NT2/D1 (cell line): ENCODE measurements around the gene BABAM2.

ENCODE experiments used
- SUZ12 ChIP-seq: IDR thresholded peaks from 2 replicates; pipeline ENCODE4 v1.6.1; 2011; ENCODE audit not compliant: insufficient read length, insufficient read depth; ENCODE audit errors: extremely low read depth
- YY1 ChIP-seq: IDR thresholded peaks from 2 replicates; pipeline ENCODE4 v1.6.1; 2011; ENCODE audit not compliant: insufficient read length, insufficient read depth

DNA sequence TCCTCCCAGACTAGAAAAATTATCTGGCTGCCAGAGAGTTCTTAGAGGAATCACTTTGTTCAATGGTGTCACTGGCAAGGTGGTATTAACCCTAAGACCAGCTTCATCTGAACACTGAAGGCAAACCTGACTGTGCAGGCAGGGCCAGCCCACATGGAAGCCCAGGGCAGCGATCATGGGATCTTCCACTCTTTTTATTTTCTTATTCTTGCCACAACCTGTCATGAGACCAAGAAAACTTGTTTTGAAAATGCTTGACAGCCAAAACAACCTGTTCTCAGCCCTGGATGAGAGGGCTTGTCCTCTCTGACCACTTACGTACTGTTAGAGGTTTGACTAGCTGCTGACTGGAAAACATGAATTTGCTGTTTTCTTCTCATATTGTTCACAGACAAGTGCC lies 426.9 kb downstream of the BABAM2 start:
- TF ChIP-seq SUZ12 = no peak
- no peak for TF ChIP-seq YY1
